ENCODE data around the gene PDCD5. TPM values are rescaled to one million over a fixed set of nuclear protein-coding genes. Genes with fewer than 3 reads are reported as not detected.

PDCD5 gene
- polyA plus RNA-seq, 1 of the 3 experiments (the other 2 are of a cell fraction), result 188 TPM

DNA sequence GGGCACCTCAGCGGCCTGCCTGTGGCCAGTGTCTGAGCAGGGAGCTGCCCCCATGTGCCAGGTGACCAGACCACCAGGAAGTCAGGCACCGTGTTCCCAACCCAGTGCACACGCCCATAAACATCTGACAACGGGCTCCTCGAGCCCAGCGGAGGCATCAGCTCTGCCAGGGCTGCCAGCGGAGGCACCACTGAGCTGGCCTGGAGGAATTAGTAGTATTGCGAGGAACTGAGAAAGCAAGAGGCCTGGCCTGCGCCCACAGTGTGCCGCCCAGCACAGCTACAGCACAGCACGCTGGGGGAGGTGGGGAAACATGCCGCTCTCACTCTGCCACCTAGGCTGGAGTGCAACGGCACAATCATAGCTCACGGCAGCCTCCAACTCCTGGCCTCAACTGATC is 49.3 kb downstream of the PDCD5 start:
- H3F3A ChIP-seq (replicated peaks; ENCODE audit: insufficient read depth), result no peaks in the 10 kb centered on the region
- CTCF ChIA-PET, result interaction anchor here (0.6 to 1.4 kb wide), 2 partner anchors 30 to 91 kb away, joined by 3 to 7 read pairs; no protein-coding TSS in a partner anchor
- WGBS (ENCODE audit: low lambda C conversion rate), result 93% methylated on average over 13 of the region's 14 CpGs

DNA sequence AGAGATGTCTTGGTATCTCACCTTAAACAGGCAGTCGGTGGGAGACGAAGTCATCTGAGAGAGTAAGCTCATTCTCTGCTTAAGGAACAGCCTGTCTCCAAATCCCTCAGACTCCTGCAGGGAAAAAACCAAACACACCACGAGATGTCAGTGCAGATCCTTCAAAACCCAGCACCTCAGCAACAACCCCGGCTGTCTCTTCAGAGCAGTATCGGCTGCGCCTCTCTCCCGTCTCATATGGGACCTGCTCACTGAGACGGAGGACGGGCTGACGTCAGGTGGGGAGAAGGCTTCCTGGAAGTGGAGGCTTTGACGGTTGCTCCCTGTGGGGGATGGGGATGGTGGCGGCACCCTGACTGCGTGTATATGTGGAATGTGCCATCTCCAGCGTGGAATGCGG is 50.4 kb downstream of the PDCD5 start:
- Histone ChIP-seq H3K9ac (no peak overlapping the region), H2AFZ (ENCODE audit: low read depth) (no peak overlapping the region), H3K4me1 (ENCODE audit: control insufficient read depth in 1 of 2, insufficient read depth in 2 of 2, low read depth in 1 of 2, low read length in 1 of 2) (peaks cover 0 to 11% of the 10 kb centered on the region in 2 experiments; a peak in 1 of 4 replicates), H3K79me2 (ENCODE audit: insufficient read depth) (no peaks in the 10 kb centered on the region), H4K20me1 (ENCODE audit: insufficient read depth) (no peaks in the 10 kb centered on the region), H3K9me2 (no peaks in the 10 kb centered on the region), H3K27ac (ENCODE audit: low read depth in 2 of 2, low read length in 1 of 2) (no peak overlapping the region), H3K9me3 (no peaks in the 10 kb centered on the region), H3K36me3 (replicated peaks in 1 of 2; ENCODE audit: control insufficient read depth in 1 of 2, insufficient read depth in 2 of 2, low read length in 1 of 2) (peaks cover 13% of the 10 kb centered on the region in 2 experiments), H3K27me3 (ENCODE audit: insufficient read depth) (no peaks in the 10 kb centered on the region), H3K4me3 (ENCODE audit: low read depth in 2 of 2, low read length in 1 of 2) (no peak overlapping the region), H3F3A (replicated peaks; ENCODE audit: insufficient read depth) (no peaks in the 10 kb centered on the region), H3K4me2 (no peak overlapping the region)
- DNase-seq, result no peak
- CTCF ChIA-PET, result no interaction called here
- 92% methylated on average over 13 of the region's 15 CpGs for whole genome bisulfite sequencing (ENCODE audit: low lambda C conversion rate)
- POLR2A ChIA-PET, result no interaction called here
- TF ChIP-seq RAD21 (IDR thresholded peaks at IDR 0.05; ENCODE audit: low read length), result no peak
- TF ChIP-seq REST (IDR thresholded peaks at IDR 0.05; ENCODE audit: low read depth, low read length), result no peak
- TF ChIP-seq NRF1 (IDR thresholded peaks at IDR 0.05; ENCODE audit: low read depth, low read length), result no peak
- no peak for TF ChIP-seq SIN3A (IDR thresholded peaks at IDR 0.05; ENCODE audit: borderline replicate concordance, low read depth, low read length)
- TF ChIP-seq RCOR1 (IDR thresholded peaks at IDR 0.05; ENCODE audit: low read length), result no peak
- TF ChIP-seq SMC3 (IDR thresholded peaks at IDR 0.05; ENCODE audit: low read depth, low read length), result no peak
- TF ChIP-seq TEAD4 (IDR thresholded peaks at IDR 0.05; ENCODE audit: borderline replicate concordance, insufficient read depth), result no peak
- no peak for TF ChIP-seq RXRA (IDR thresholded peaks at IDR 0.05; ENCODE audit: borderline replicate concordance, low read depth)
- TF ChIP-seq JUND (IDR thresholded peaks at IDR 0.05), result no peak
- TF ChIP-seq, protein P1, sequence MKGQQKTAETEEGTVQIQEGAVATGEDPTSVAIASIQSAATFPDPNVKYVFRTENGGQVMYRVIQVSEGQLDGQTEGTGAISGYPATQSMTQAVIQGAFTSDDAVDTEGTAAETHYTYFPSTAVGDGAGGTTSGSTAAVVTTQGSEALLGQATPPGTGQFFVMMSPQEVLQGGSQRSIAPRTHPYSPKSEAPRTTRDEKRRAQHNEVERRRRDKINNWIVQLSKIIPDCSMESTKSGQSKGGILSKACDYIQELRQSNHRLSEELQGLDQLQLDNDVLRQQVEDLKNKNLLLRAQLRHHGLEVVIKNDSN (IDR thresholded peaks at IDR 0.05; ENCODE audit: borderline replicate concordance, low read depth), result no peak
- no peak for TF ChIP-seq TAF1 (IDR thresholded peaks at IDR 0.05; ENCODE audit: borderline replicate concordance, low read depth, low read length)
- TF ChIP-seq FOXM1 (IDR thresholded peaks at IDR 0.05; ENCODE audit: low read depth), result no peak
- TF ChIP-seq TCF12 (IDR thresholded peaks at IDR 0.05), result no peak
- TF ChIP-seq, protein P2, sequence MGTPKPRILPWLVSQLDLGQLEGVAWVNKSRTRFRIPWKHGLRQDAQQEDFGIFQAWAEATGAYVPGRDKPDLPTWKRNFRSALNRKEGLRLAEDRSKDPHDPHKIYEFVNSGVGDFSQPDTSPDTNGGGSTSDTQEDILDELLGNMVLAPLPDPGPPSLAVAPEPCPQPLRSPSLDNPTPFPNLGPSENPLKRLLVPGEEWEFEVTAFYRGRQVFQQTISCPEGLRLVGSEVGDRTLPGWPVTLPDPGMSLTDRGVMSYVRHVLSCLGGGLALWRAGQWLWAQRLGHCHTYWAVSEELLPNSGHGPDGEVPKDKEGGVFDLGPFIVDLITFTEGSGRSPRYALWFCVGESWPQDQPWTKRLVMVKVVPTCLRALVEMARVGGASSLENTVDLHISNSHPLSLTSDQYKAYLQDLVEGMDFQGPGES (IDR thresholded peaks at IDR 0.05; ENCODE audit: low read depth, low read length), result no peak

More for the DNA sequence above, 49.3 kb downstream of the PDCD5 start:
- Histone ChIP-seq H3K9me3 (no peaks in the 10 kb centered on the region), H4K20me1 (ENCODE audit: insufficient read depth) (no peaks in the 10 kb centered on the region), H3K27me3 (ENCODE audit: insufficient read depth) (no peaks in the 10 kb centered on the region), H3K9me2 (no peaks in the 10 kb centered on the region), H3K4me2 (no peak overlapping the region), H3K27ac (ENCODE audit: low read depth in 2 of 2, low read length in 1 of 2) (no peak overlapping the region), H2AFZ (ENCODE audit: low read depth) (no peak overlapping the region), H3K79me2 (ENCODE audit: insufficient read depth) (no peaks in the 10 kb centered on the region), H3K36me3 (replicated peaks in 1 of 2; ENCODE audit: control insufficient read depth in 1 of 2, insufficient read depth in 2 of 2, low read length in 1 of 2) (peaks cover 11 to 13% of the 10 kb centered on the region in 2 experiments), H3K4me3 (ENCODE audit: low read depth in 2 of 2, low read length in 1 of 2) (no peak overlapping the region), H3K4me1 (ENCODE audit: control insufficient read depth in 1 of 2, insufficient read depth in 2 of 2, low read depth in 1 of 2, low read length in 1 of 2) (peaks cover 0 to 11% of the 10 kb centered on the region in 2 experiments; a peak in 1 of 4 replicates), H3K9ac (no peak overlapping the region)
- POLR2A ChIA-PET, result no interaction called here
- no peak for TF ChIP-seq FOSL2 (IDR thresholded peaks at IDR 0.05; ENCODE audit: borderline replicate concordance, low read depth)
- no peak for TF ChIP-seq SIN3A (IDR thresholded peaks at IDR 0.05; ENCODE audit: borderline replicate concordance, low read depth, low read length)
- TF ChIP-seq, protein P2 (IDR thresholded peaks at IDR 0.05; ENCODE audit: low read depth, low read length), result no peak
- TF ChIP-seq USF2 (IDR thresholded peaks at IDR 0.05; ENCODE audit: borderline replicate concordance, low read depth, low read length), result no peak
- TF ChIP-seq, protein P1 (IDR thresholded peaks at IDR 0.05; ENCODE audit: borderline replicate concordance, low read depth), result no peak
- TF ChIP-seq FOXM1 (IDR thresholded peaks at IDR 0.05; ENCODE audit: low read depth), result no peak
- TF ChIP-seq RCOR1 (IDR thresholded peaks at IDR 0.05; ENCODE audit: low read length), result no peak
- DNase-seq, result peak; percentile 37
